ENCODE results near the gene MRPS22. TPM values are rescaled to one million over a fixed set of nuclear protein-coding genes. Genes with fewer than 3 reads are reported as not detected.

Gene MRPS22
- total and polyA plus RNA-seq, 2 of the 13 experiments (the other 11 are each of a cell fraction or from before 2014, with no cell fraction given), result 52.7 to 113 TPM

DNA sequence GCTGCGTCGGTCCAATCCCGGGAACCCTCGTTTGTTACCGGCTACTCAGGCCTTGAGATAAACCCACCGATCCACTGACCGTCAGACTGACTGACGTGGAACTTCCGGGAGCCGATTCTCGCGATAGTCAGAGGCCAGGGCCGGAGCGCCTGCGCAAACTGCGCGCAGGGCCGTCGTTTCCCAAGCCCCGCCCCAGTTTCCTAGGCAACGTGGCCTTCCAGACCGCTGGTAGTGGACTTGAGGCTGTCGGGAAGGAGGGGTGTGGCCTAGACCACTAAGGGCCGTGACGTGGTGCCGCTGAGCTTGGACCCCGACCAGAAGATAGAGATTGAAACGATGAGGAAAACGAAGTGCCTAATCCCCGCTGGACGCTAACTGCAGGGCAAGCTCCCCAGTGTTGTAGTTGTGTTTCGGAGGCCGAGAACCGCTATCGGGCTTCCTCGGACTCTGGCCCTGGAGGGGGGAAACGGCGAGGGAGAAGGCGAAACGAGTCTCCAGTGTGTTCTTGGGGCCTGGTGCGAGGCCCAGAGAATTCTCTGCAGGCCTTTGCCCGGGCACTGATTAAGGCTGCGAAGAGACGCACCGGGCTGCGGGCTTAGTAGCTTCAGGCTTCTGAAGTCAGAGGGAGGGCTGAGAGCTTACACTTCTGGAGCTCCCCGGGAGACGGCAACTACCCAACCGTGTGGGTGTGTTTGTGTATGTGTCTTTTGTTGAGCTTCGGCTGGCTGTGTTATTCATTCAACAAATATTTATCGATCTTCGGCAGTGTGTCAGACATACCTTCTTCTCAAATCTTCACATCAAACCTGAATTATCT lies 45.9 kb downstream of the MRPS22 start, which contains the start of gene COPB2 (continued):
- TF ChIP-seq, protein P1, sequence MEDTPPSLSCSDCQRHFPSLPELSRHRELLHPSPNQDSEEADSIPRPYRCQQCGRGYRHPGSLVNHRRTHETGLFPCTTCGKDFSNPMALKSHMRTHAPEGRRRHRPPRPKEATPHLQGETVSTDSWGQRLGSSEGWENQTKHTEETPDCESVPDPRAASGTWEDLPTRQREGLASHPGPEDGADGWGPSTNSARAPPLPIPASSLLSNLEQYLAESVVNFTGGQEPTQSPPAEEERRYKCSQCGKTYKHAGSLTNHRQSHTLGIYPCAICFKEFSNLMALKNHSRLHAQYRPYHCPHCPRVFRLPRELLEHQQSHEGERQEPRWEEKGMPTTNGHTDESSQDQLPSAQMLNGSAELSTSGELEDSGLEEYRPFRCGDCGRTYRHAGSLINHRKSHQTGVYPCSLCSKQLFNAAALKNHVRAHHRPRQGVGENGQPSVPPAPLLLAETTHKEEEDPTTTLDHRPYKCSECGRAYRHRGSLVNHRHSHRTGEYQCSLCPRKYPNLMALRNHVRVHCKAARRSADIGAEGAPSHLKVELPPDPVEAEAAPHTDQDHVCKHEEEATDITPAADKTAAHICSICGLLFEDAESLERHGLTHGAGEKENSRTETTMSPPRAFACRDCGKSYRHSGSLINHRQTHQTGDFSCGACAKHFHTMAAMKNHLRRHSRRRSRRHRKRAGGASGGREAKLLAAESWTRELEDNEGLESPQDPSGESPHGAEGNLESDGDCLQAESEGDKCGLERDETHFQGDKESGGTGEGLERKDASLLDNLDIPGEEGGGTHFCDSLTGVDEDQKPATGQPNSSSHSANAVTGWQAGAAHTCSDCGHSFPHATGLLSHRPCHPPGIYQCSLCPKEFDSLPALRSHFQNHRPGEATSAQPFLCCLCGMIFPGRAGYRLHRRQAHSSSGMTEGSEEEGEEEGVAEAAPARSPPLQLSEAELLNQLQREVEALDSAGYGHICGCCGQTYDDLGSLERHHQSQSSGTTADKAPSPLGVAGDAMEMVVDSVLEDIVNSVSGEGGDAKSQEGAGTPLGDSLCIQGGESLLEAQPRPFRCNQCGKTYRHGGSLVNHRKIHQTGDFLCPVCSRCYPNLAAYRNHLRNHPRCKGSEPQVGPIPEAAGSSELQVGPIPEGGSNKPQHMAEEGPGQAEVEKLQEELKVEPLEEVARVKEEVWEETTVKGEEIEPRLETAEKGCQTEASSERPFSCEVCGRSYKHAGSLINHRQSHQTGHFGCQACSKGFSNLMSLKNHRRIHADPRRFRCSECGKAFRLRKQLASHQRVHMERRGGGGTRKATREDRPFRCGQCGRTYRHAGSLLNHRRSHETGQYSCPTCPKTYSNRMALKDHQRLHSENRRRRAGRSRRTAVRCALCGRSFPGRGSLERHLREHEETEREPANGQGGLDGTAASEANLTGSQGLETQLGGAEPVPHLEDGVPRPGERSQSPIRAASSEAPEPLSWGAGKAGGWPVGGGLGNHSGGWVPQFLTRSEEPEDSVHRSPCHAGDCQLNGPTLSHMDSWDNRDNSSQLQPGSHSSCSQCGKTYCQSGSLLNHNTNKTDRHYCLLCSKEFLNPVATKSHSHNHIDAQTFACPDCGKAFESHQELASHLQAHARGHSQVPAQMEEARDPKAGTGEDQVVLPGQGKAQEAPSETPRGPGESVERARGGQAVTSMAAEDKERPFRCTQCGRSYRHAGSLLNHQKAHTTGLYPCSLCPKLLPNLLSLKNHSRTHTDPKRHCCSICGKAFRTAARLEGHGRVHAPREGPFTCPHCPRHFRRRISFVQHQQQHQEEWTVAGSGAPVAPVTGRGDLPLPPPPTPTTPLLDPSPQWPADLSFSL (CRISPR knock-in tag; IDR thresholded peaks at IDR 0.05), result peak; percentile 83
- TF ChIP-seq NFYC (CRISPR knock-in tag; IDR thresholded peaks at IDR 0.05) (no peak; the same call in 1 of the 2 replicates), ZNF501 (CRISPR knock-in tag; IDR thresholded peaks at IDR 0.05) (peak; percentile 84), ZMYM2 (CRISPR knock-in tag; IDR thresholded peaks at IDR 0.05) (no peak), SP4 (CRISPR knock-in tag; IDR thresholded peaks at IDR 0.05) (peak; percentile 32; the same call in 1 of the 2 replicates), FOSL2 (CRISPR knock-in tag; IDR thresholded peaks at IDR 0.05) (peak; percentile 84), ZNF724P (CRISPR knock-in tag; IDR thresholded peaks at IDR 0.05; ENCODE audit: borderline replicate concordance) (peak; percentile 47; the same call in 1 of the 2 replicates), GATAD2A (CRISPR knock-in tag; IDR thresholded peaks at IDR 0.05) (peak; percentile 7; the same call in 1 of the 2 replicates), YEATS4 (CRISPR knock-in tag; IDR thresholded peaks at IDR 0.05; ENCODE audit: borderline replicate concordance) (peak; percentile 96), HDAC1 (CRISPR knock-in tag; IDR thresholded peaks at IDR 0.05) (peak; percentile 68), NFE2L2 (IDR thresholded peaks at IDR 0.05; ENCODE audit: low read length) (no peak), ZNF709 (CRISPR knock-in tag; IDR thresholded peaks at IDR 0.05) (peak; percentile 82), NCOA1 (CRISPR knock-in tag; IDR thresholded peaks at IDR 0.05) (0 out of 2 replicates have a peak, but pooled peaks have one; percentile 9), MED8 (CRISPR knock-in tag; IDR thresholded peaks at IDR 0.05; ENCODE audit: insufficient replicate concordance) (peak; percentile 54)
- TF ChIP-seq, protein P2, sequence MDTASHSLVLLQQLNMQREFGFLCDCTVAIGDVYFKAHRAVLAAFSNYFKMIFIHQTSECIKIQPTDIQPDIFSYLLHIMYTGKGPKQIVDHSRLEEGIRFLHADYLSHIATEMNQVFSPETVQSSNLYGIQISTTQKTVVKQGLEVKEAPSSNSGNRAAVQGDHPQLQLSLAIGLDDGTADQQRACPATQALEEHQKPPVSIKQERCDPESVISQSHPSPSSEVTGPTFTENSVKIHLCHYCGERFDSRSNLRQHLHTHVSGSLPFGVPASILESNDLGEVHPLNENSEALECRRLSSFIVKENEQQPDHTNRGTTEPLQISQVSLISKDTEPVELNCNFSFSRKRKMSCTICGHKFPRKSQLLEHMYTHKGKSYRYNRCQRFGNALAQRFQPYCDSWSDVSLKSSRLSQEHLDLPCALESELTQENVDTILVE (CRISPR knock-in tag; IDR thresholded peaks at IDR 0.05), result no peak
- TF ChIP-seq, protein P3, sequence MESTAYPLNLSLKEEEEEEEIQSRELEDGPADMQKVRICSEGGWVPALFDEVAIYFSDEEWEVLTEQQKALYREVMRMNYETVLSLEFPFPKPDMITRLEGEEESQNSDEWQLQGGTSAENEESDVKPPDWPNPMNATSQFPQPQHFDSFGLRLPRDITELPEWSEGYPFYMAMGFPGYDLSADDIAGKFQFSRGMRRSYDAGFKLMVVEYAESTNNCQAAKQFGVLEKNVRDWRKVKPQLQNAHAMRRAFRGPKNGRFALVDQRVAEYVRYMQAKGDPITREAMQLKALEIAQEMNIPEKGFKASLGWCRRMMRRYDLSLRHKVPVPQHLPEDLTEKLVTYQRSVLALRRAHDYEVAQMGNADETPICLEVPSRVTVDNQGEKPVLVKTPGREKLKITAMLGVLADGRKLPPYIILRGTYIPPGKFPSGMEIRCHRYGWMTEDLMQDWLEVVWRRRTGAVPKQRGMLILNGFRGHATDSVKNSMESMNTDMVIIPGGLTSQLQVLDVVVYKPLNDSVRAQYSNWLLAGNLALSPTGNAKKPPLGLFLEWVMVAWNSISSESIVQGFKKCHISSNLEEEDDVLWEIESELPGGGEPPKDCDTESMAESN (CRISPR knock-in tag; conservative IDR thresholded peaks at IDR 0.05), result peak; percentile 64
- TF ChIP-seq, protein P4, sequence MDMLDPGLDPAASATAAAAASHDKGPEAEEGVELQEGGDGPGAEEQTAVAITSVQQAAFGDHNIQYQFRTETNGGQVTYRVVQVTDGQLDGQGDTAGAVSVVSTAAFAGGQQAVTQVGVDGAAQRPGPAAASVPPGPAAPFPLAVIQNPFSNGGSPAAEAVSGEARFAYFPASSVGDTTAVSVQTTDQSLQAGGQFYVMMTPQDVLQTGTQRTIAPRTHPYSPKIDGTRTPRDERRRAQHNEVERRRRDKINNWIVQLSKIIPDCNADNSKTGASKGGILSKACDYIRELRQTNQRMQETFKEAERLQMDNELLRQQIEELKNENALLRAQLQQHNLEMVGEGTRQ (IDR thresholded peaks at IDR 0.05; ENCODE audit: low read depth, low read length), result no peak
- TF ChIP-seq, protein P4 (CRISPR knock-in tag; IDR thresholded peaks at IDR 0.05; ENCODE audit: borderline replicate concordance), result no peak; the same call in 1 of the 2 replicates

All from HepG2 (cell line).